DLD1 (cell line): ENCODE results near the gene CCDC78.

Experiments
- in situ Hi-C: cut with HindIII; loops from 2 replicates; pipeline ENCODE4 v1.10.0; 2017; ENCODE audit warnings: low sequenced_read_pairs

CCDC78 gene

DNA sequence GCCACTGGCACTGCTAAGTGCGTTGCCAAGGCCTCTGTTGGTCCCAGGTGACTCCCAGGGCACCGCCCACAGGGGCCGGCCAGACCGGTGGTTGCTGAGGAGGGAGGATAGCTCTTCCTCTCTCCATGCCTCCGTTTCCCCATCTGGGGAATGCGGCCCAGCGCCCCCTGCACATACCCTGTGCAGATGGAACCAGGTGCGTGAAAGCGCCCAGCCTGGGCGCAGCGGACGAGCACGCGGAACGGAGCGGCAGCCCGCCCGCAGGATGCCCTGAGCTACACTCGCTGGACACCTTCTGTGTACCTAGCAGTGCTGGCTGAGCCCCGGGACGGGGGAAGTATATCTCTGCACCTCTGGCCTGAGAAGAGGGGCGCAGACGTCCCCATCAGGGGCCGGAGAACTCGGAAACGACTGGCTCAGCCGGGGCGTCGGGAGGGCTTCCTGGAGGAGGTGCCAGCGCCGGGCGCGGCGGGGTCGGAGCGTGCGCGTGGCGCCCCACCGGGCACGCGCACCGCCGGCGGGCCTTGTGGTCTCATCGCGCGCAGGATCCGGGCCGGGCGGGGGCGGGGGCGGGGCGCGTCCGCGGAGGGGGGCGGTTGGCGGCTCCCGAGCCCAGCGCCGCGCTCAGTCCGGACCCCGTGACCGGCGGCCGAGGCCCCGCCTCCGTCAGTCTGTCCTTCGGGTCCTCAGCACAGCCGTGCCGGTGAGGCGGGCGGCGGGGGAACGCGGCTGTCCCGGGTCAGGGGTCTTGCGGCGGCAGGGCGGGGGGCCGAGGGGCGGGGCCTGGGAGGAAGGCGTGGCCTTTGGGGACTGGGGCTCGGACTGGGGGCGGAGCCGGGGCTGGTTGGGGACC is at the start of gene CCDC78, which contains the start of gene HAGHL:
Gene CCDC78, minus strand, starts transcription at position 6 of the 853 bp plus-strand sequence. CDS start 76 bp downstream, outside the sequence.
Gene HAGHL, plus strand, starts transcription at position 669 of the 853 bp plus-strand sequence. CDS start 404 bp downstream, outside the sequence.
- in situ Hi-C loops: no loop called here

DNA sequence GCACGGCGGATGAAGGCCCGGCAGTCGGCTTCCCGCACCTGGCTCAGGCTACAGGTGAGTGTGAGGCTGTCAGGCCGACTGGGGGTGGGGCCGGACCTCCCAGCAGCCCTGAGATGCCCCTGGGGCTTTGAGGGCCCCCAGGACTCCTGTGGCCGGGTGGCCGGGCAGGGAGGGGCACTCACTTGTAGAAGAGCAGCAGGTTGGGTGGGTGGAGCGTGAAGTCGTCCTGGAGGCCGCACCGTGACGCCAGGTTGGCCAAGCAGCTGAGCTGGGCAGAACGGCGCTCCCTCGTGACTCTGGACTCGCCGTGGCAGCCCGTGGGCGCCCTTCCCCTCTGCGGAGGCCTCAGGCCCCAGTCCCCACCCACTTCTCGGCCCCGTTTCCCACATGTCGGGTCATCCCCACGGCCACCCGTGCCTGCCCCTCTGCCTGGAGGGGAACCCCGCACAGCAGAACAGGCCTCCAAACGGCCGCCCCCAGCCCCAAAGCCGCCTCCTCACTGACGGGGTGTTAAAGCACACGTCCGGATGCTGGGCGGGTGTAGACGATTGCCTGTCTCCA is 49.1 kb upstream of the CCDC78 start:
- in situ Hi-C loops: no loop called here

DNA sequence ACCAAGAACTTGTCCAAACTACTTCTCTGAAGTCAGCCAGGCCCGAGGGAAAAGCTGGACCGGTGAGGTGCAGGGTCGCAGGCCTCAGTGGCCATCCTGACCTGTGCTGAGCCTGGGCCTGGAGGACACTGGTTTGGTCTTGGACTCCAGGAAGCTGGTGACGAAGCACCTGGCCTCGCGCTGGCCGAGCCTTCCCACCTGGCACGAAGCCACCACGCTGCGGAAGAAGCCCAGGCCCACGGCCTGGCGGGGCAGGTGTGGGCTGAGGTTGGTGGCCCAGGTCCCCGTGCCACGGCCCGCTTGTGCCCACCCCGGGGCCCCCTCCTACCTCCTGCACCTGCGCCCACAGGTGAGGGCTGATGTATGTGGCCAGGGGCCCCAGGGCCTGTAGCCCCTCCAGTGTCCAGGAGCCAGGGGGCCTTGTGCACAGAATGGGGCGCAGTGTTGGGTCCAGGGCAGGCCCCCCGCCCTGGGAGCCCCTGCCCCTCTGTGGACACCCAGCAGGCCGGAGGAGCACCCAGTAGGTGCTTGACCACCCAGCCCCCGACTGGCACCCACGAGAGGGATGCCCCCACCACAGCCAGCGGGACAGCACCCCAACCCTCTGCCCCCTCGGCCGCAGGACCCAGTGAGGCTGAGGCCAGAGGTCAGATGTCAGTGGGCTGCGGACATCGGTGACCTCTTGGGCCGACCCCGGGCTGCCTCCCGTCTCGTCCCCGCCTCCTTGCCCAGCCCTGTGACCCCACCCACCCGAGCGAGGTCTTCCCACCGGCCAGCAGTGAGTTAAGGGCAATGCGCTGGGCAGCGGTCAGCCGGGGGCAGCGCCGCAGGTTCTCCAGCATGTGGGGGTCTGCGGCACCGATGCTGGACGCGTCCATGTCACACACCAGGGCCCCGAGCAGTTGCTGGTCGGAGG is 48.1 kb upstream of the CCDC78 start:
- in situ Hi-C loops: no loop called here

DNA sequence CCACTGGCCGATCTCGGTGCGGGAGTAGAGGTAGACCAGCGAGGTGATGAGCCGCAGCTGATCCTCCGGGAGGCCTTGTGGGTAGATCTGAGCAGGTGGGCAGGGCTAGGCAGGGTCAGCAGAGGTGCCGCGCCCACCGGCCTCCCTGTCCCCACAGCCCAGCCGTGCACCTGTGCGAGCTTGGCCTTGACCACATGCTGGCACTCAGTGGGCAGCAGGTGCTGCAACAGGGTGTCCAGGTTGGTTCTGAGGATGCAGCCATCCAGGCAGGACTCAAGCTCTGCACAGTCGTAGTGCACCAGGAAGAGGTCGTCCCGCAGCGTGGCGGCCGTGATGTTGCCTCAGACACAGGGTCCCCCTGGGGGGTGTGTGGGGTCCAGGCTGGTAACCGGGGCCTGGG is 46.7 kb upstream of the CCDC78 start:
- in situ Hi-C loops: no loop called here

DNA sequence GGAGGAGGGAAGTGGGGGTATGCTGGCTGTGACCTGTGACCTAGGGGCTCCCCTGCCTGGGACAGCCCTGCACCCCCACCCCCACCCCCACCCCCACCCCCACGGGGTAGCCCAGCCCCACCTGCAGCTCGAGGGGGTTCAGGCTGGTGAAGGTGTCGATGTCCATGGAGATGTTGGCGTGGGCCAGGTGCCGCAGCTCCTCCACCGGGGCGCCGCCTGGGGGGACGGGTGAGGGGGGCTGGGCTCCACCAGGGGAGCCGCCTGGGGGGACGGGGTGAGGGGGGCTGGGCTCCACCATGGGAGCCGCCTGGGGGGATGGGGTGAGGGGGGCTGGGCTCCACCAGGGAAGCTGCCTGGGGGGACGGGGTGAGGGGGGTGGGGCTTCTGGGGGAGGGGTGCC is 44.2 kb upstream of the CCDC78 start:
- in situ Hi-C loops: no loop called here

DNA sequence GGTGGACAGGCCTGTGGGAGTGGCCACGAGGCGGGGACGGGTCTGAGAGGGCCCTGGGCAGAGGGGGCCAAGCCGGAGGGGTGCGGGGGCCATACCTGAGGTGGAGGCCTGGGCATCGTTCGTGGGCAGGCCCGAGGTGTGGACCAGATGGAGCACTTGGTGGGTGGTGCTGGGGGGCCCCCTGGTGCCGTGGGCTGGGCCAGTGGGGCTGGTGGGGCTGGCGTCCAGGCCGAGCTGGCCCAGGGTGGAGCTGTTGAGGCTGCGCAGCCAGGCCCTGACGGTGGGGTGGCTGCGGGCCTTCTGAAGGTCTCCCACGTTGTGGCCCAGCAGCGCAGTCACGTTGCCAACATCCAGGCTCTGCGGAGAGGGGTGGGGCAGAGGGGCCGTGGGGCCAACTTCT is 43.7 kb upstream of the CCDC78 start:
- in situ Hi-C loops: no loop called here

DNA sequence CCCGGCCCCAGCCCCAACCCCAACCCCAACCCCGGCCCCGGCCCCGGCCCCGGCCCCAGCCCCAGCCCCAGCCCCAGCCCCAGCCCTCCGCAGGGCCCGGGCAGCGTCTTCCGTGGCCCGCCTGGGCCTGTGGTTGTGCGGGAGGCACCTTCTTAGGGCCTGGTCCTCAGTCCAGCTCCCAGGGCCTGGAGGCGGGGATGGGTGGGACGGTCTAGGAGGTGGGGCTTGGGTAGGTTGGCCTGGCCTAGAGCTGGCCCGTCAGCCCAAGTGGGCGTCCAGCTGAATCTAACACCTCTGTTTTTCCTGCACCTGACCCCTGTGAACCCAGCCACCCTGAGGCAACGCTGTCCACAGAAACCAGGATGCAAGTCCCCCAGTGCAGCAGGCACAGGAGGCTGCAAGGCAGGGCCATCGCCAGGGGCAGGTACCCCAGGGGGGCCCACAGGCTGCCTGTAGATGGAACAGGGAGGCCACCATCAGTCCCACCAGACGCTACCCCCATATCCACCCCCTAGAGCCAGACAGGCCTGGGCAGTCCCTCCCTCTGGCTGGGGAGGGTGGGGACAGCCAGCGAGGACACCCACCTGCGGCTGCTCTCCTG is 43.0 kb upstream of the CCDC78 start:
- in situ Hi-C loops: no loop called here

DNA sequence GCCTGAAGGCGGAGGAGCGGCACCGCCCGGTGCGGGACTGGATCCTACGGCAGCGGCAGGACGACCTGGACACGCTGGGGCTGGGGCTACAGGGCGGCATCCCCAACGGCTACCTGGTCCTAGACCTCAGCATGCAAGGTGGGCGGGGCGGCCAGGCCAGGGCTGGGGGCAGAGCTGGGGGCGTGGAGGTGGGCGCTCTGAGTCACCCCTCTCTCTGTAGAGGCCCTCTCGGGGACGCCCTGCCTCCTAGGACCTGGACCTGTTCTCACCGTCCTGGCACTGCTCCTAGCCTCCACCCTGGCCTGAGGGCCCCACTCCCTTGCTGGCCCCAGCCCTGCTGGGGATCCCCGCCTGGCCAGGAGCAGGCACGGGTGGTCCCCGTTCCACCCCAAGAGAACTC is 42.2 kb upstream of the CCDC78 start:
- in situ Hi-C loops: no loop called here

DNA sequence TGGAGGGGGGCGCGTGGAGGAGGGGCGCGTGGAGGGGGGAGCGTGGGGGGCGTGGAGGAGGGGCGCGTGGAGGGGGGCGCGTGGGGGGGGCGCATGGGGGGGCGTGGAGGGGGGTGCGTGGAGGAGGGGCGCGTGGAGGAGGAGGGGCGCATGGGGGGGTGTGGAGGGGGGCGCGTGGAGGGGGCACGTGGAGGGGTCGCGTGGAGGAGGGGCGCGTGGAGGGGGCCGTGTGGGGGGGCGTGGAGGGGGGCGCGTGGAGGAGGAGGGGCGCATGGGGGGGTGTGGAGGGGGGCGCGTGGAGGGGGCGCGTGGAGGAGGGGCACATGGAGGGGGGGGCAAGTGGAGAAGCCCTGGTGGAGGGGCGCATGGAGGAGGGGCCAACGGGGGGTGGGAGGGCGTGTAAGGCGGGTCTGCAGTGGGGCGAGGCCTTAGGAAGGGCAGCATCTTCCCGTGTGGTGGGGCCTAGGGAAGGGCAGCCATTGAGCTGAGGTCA is 41.5 kb upstream of the CCDC78 start:
- in situ Hi-C loops: no loop called here

DNA sequence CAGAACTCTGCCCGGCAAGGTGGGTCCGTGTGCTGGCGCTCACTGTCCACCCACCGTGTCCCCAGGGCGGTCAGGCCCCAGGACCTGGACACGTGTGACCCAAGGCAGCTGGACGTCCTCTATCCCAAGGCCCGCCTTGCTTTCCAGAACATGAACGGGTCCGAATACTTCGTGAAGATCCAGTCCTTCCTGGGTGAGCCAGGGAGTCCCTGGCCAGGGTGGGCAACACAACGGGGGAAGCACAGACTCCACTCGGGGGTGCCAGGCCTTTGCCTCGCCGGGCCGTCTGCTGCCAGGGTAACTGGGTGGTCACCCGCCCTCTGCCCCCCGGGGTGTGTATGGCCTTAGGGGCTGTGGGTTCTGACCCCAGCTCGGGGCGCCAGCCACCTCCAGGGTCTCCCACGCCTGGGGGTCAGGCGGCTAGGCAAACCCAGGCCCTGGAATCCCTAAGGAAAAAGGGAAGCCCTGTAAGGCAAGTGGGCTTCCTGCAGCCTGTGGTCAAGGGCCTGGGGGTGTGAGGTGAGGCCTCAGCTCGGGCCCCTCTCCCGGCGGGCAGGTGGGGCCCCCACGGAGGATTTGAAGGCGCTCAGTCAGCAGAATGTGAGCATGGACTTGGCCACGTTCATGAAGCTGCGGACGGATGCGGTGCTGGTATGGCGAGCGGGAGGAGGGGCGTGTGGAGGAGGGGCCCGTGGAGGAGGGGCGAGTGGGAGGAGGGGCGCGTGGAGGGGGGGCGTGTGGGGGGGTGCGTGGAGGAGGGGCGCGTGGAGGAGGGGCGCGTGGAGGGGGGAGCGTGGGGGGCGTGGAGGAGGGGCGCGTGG is 40.8 kb upstream of the CCDC78 start:
- in situ Hi-C loops: no loop called here

DNA sequence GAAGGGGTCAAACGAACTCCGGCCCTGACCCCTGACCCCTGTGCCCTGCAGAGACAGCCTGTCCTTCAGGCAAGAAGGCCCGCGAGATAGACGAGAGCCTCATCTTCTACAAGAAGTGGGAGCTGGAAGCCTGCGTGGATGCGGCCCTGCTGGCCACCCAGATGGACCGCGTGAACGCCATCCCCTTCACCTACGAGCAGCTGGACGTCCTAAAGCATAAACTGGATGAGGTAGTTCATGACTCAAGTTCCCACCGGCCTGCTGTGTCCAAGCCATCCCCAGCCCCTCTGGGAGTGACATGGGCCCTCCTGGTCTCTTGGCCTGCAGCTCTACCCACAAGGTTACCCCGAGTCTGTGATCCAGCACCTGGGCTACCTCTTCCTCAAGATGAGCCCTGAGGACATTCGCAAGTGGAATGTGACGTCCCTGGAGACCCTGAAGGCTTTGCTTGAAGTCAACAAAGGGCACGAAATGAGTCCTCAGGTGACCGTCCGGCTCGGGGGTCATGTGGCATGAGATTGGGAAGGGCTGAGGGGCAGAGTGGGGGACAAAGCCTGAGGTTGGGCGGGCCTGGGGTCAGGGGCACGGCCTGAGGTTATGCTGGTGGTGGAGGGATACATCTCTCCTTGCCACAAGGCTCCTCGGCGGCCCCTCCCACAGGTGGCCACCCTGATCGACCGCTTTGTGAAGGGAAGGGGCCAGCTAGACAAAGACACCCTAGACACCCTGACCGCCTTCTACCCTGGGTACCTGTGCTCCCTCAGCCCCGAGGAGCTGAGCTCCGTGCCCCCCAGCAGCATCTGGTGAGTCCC is 40.0 kb upstream of the CCDC78 start:
- in situ Hi-C loops: no loop called here

DNA sequence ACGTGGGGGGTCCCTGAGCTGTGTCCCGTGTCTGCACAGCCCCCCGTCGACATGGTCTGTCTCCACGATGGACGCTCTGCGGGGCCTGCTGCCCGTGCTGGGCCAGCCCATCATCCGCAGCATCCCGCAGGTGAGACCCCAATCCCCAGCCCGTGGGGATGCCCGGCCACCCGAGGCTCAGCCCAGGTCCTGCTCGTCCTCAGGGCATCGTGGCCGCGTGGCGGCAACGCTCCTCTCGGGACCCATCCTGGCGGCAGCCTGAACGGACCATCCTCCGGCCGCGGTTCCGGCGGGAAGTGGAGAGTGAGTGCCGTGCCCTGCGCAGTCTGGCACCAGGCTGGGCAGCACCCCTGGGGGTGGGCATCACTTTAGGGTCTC is 39.2 kb upstream of the CCDC78 start:
- in situ Hi-C loops: no loop called here

DNA sequence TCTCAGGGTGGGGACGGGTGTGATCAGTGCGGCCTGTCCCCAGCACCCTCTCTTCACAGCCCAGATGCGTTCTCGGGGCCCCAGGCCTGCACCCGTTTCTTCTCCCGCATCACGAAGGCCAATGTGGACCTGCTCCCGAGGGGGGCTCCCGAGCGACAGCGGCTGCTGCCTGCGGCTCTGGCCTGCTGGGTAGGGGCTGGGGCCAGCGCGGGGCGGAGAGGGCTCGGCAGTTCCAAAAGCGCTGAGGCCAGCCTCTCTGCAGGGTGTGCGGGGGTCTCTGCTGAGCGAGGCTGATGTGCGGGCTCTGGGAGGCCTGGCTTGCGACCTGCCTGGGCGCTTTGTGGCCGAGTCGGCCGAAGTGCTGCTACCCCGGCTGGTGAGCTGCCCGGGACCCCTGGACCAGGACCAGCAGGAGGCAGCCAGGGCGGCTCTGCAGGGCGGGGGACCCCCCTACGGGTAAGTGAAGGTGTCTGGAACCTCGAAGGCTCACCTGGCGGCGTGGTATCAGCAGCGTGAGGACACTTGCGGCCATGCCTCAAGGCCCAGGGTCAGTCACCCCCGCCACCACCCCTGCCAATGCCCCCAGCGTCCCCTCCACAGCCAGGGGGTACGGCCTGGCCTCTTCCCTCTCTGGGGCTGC is 38.7 kb upstream of the CCDC78 start:
- in situ Hi-C loops: no loop called here

DNA sequence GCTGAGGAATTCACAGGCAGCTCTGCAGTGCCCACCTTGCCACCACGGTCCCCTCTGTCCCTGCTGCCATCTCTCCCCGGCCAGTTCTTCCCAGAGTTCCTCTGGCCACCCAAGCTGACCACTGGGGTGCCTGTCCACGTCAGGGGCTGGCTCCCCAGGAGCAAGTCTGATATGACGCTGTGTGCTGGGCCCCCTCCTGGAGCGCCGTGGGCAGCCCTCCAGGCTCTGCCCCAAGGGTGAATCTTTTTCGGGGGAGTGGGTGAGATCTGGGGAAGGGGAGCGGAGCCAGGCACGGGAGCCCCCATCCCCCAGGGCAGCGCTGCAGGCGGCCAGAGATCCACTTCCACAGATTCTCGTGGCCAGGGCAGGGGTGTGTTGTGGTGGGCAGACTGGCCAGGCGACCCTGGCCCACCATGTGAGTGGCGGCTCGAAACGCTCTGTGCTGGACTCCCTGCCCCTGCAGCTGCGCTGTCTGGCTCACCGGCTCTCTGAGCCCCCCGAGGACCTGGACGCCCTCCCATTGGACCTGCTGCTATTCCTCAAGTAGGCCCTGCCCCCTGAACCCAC is 38.0 kb upstream of the CCDC78 start:
- in situ Hi-C loops: no loop called here

DNA sequence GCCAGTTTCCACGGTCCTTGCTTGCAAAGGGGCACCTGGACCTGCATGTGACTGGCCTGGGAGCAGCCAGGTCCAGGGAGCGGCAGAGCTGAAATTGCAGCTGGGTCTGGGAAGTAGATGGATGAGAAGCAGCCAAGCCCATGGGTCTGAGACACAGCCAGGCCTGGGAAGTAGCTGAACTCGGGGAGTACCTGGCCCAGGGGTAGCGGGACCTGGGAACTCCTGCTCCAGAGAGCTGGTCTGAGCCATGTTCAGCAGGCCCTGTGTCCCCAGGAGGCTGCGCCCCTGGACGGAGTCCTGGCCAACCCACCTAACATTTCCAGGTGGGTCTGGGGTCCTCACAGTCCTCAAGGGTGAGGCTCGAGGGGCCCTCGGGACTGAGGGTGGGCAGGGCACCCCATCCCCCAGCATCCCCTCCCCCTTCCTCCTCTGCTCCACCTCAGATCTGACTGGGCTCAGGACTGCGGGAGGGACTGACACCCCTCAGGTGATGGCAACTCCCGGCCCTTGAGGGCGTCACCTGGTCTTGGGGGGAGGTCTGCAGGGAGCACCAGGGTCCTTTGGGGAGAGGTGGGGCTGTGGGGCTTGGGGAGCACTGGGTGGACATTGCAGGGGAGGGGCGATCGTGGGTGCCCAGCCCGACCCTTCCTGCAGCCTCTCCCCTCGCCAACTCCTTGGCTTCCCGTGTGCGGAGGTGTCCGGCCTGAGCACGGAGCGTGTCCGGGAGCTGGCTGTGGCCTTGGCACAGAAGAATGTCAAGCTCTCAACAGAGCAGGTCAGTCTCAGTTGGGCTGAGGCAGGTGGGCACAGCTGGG is 37.3 kb upstream of the CCDC78 start:
- in situ Hi-C loops: no loop called here

DNA sequence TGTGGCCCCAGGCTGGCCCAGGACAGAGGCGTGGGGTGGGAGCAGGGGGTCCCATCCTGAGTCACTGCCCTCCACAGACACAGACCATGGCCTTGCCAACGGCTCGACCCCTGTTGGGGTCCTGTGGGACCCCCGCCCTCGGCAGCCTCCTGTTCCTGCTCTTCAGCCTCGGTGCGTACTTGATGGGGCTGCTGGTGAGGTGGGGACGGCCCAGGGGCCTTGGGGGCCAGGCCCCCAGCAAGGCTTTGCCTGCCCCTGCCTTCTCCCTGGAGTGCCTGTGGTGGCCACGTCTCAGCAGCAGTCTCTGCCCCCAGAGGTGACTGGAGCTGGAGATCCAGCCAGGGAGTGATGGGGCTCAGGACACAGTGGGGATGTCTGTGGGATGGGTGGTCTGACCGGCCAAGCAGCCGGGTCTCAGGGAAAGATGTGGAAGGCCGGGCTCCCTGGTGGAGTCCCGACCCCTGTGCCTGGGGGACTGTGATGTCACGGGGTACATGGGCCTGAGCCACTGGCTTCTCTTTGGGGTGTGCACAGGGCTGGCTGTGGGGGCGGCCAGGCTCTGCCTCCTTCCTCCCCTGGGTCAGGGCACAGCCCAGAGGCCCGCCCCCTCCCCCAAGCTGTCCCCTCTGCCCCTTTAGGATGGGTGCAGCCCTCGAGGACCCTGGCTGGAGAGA is 36.5 kb upstream of the CCDC78 start:
- in situ Hi-C loops: no loop called here
